NCI-H2107 treated with DMSO at 0.1 percent for 48 hours (cell line): ENCODE results near the gene SLC25A51.

Experiments
- DNase-seq: peaks from one replicate; lab custom pipeline; 2025; ENCODE audit not compliant: unreplicated experiment; lab: John Stamatoyannopoulos, UW

SLC25A51 gene

DNA sequence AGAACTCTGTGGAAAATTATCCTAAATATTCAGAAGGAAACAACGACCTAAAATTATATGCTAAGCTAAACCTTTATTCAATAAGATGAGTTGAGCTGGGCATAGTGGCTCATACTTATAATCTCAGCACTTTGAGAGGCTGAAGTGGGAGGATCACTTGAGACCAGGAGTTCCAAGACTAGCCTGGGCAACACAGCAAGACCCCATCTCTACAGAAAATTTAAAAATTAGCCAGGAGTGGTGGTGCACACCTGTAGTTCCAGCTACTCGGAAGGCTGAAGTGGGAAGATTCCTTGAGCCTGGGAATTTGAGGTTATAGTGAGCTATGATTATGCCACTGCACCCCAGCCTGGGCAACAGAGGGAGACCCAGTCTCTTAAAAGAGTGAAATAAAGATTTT lies 51.7 kb downstream of the SLC25A51 start:
- no peak for DNase-seq

DNA sequence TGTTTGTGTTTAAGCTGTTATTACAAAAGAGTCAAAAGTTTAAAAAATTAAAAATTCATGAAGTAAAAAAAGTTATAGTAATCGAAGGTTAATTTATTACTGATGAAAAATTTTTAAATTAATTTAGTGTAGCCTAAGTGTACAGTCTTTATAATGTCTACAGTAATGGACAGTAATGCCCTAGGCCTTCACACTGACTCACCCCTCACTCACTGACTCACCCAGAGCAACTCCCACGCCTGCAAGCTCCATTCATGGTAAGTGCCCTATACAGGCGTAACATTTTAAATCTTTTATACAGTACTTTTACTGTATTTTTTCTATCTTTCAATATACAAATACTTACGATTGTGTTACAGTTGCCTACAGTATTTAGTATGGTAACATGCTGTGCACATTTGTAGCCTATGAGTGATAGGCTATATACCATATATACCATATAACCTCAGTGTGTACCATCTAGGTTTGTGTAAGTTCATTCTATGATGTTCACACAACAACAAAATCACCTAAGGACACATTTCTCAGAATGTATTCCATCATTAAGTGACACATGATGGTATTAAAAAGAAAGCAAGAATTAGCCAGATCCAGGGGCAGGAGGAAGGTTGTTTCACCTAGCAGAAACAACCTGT lies 63.2 kb downstream of the SLC25A51 start:
- no peak for DNase-seq

DNA sequence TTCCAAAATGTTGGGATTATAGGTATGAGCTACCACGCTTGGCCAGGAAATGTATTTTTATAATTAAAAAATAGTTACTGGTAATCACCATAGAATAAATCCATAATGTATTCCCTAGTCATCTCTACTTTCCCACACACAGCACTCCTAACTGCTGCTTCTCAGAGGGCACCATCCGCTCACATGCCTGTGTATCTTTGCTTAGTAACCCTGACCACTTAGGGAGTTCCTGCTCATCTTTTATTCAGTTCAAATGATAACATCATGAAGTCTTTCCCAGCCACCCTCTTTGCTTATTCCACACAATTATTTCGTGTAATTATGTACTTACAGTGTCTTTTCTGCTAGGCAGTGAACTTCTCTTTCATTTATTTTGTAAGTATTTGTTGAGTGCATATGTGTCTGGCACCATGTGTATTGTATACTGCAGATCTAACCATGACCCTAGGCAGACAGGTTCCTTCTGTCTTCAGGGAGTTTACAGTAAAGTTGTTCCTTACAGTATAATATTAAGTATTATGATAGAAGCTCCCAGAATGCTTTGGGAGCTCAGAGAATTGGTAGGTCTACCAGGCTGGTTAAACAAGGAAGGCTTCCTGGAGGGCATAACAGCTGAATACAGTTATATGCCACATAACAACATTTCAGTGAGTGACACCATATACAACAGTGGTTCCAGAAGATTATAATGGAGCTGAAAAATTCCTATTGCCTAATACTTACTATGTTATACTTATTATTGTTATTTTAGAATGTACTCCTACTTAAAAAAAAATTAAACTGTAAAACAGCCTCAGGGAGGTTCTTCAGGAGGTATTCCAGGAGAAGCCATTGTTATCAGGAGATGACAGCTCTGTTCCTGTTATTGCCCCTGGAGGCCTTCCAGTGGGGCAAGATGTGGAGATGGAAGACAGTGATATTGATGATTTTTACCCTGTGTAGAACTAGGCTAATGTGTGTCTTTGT lies 64.1 kb downstream of the SLC25A51 start:
- no peak for DNase-seq
